Retina (tissue), 1 donor: ENCODE results near the gene PLEK.
"Not testable (repeated sequence)": the region's sequence is repeated elsewhere in the genome, so short reads cannot be mapped to it uniquely, and the experiment has no call there.

Experiments
- DNase-seq: peaks from one replicate; pipeline ENCODE4 v3.0.0-alpha.2; 2016

The PLEK gene

GRCh38 chr2:68386365-68386764, 21.3 kb downstream of the PLEK start:
- DNase-seq: no peak

DNA sequence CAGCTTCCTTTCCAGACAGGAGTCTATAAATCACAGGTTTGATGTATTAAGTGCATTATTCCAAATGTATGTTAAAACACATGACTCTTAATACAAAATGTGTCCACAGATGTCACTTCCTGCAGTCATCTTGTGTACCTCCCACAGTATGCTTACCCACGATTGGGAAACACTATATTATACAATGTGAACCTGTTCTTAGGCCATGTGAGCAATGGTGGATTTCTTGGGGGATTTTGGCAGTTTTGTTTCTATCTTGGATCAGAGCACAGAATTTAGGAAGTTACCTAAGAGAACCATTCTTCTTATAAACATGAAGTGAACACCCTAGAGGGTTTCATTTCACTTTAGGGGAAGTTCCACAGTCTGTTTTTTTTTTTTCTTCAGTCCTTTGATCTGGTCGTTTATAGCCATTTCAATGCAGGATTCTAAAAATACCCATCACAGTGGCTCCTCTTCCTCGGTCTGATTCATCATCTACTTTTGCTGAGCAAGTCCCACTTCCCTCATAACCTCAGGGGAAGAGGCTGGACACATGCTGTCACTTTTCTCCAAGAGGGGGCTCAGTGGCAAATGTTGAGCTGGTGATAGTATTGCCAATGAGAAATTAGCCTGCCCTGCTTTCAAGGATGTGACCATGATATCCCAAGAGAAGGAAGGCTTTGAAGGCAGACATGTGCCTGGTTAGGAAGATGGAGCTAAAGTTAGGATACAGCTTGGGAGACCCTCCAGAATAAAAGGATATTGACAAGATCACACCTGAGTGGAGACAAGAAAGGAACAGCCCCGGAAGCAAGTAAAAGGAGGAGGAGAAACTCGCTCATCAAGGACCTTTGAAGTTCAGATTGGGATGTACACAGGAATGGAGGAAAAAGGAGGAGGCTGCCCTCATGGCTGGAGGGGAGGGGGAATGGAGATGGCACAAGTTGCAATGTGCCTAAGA, 22.6 kb downstream of the PLEK start:
- DNase-seq: no peak

DNA sequence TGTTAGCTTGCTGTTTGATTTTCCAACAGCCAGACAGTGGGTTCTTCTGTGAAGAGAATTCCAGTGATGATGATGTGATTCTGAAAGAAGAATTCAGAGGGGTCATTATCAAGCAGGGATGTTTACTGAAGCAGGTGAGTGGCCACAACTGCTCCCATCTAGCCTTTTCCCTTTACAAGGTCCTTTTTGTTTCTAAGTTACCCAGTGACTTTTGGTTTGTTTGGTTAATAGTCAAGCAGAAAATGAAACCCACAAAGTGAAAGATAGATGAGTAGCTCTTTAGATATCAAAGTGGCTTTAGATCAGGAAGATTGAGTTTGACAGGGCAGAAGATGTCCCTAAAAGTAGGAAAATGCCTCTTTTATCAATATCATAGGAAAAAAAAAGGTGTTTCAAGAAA, 23.3 kb downstream of the PLEK start:
- no peak for DNase-seq

GRCh38 chr2:68388772-68389171, 23.7 kb downstream of the PLEK start:
- DNase-seq: no peak

- DNase-seq: no peak
Measured at GRCh38 chr2:68390114-68390513, 25.0 kb downstream of the PLEK start.

DNA sequence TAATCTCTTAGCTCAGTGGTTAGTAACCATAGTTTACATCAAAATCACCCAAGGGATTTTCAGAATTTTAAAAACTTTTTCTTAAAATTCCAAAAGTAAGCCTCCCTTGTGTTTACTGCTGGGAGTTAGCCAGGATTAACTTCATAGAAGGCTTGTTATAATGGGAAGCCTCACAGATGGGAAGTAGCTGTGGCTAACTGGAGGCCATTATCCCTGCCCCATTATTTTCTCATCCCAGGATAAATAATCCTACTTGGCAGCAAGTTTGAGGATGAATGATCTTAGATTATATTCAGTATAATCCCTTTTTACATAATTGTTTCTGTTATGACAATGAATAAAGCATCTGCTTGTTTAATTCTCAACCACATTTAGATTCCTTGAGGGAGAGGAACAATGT, 25.5 kb downstream of the PLEK start:
- DNase-seq: no peak

DNA sequence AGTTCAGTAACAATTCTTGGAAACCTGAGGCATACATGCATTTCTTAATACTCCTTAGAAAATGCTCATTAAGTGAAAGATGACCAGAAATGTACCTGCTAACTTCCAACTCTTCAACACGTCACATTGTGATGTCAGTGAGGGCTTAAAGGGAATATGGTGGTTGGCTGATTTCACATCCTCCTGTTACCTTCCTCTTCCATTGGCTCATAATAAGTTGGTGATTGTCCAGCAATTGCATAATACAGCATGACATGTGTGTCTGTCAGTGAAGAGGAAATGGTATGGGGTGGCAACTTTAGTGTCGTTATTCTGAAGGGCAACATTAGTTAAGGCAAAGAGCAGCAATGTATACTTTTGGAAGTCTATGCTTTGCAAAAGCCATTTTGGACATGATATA, 26.0 kb downstream of the PLEK start:
- no peak for DNase-seq

- no peak for DNase-seq
Measured at GRCh38 chr2:68391869-68392268, 26.8 kb downstream of the PLEK start.

GRCh38 chr2:68396093-68396492, 31.0 kb downstream of the PLEK start:
- DNase-seq: no peak

- DNase-seq: not testable (repeated sequence)
Measured at GRCh38 chr2:68397704-68398263, 32.7 kb downstream of the PLEK start.

DNA sequence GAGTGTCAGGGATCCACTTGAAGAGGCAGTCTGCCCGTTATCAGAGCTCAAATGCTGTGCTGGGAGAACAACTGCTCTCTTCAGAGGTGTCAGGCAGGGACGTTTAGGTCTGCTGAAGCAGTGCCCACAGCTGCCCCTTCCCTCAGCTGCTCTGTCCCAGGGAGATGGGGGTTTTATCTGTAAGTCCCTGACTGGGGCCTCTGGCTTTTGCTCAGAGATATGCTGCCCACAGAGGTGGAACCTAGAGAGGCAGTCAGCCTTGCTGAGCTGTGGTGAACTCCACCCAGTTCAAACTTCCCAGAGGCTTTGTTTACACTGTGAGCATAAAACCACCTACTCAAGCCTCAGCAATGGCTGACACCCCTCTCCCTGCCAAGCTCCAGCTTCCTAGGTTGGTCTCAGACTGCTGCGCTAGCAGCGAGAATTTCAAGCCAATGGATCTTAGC, 38.1 kb downstream of the PLEK start:
- no peak for DNase-seq

- no peak for DNase-seq
Measured at GRCh38 chr2:68404164-68404563, 39.1 kb downstream of the PLEK start.

- DNase-seq: no peak
Measured at GRCh38 chr2:68404893-68405799, 40.1 kb downstream of the PLEK start.

DNA sequence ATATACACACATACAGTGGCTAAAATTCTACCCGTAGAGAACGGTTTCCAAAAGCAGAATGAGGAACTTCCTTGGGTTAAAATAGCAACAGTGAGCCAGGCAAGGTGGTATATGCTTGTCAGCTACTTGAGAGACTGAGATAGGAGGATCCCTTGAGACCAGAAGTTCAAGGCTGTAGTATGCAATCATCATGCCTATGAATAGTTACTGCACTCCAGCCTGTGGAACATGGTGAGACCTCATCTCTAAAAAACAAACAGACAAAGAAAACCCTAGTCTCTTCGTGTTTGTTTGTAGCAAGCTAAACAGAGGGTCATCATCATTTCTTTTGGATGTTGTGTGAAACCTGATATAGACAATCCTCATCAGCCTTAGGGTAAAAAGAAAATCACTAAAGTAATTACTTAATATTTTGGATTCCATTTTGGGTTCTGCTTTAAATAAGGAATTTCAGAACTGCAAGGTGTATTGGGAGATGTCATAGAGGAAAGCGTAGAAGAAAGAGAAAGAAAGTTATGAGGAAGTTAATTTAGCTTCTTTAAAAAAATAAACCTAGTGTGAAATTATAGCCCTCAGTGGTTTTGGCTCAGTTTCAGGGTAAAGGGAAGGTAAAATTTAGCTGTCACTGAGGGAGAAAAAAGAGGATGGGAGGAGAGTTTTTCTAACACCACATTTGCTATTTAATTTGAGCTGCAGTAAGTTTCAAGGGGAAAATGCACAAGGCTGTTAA, 46.5 kb downstream of the PLEK start:
- DNase-seq: no peak

GRCh38 chr2:68412127-68412819, 47.2 kb downstream of the PLEK start:
- no peak for DNase-seq

DNA sequence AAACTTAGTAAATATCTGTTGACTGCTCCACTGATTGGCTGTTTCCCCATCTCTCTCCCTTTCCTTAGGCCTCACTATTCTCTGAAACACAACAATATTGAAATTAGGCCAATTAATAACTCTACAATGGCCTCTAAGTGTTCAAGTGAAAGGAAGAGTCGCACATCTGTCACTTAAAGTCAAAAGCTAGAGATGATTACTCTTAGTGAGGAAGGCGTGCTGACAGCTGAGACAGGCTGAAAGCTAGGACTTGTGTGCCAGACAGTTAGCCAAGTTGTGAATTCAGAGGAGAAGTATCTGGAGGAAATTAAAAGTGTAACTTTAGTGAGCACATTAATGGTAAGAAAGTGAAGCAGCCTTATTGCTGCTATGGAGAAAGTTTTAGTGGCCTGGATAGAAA, 48.4 kb downstream of the PLEK start:
- DNase-seq: no peak

DNA sequence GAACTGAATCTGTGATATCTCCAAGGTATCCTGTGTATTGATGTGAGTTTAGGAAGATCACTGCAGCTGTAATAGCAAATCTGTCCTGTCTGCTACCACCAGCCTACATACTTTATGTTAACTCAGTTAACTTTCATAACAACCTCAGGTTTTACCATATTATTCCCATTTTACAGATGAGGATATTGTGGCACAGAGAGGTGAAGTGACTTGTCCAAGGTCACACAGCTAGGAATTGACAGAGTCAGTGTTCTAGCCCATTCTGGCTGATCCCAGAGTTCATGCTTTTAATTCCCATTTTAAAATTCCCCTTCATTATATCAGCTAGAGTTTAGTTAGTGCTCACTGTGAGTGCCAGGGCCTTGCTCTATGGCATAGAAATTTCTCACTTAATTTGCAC, 49.4 kb downstream of the PLEK start:
- no peak for DNase-seq

DNA sequence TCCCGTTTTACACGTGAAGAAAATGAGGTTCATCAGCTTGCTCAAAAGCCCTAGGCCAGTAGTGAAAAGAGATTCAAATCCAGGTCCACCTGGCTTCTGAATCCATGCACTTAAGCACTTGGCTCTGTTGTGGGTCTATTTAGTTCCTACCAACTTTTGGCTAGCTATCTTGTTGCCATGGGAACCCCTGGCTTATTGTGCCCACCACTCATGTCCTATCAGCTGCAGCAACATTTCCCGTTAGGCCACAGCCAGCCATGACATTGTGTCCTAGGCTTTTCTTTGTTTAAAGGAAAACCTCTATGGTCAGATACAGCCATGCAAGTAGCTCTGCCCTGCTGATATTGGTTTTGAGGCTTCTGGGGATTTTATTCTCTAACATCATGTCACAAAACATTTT, 49.8 kb downstream of the PLEK start:
- DNase-seq: no peak

DNA sequence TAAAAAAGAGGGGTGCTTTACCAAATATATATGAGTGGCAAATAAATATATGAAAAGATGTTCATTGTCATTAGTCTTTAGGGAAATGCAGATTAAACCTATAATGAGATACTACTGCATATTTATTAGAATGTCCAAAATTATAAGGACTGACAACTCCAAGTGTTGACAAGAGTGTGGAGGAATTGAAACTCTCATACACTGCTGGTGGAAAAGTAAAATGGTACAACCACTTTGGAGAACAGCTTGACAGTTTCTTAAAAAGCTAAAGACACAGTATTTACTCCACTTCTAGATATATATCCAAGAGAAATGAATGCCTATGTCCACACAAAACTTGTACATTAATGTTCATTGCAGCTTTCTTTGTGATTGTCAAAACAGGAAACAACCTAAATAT, 50.4 kb downstream of the PLEK start:
- DNase-seq: no peak

DNA sequence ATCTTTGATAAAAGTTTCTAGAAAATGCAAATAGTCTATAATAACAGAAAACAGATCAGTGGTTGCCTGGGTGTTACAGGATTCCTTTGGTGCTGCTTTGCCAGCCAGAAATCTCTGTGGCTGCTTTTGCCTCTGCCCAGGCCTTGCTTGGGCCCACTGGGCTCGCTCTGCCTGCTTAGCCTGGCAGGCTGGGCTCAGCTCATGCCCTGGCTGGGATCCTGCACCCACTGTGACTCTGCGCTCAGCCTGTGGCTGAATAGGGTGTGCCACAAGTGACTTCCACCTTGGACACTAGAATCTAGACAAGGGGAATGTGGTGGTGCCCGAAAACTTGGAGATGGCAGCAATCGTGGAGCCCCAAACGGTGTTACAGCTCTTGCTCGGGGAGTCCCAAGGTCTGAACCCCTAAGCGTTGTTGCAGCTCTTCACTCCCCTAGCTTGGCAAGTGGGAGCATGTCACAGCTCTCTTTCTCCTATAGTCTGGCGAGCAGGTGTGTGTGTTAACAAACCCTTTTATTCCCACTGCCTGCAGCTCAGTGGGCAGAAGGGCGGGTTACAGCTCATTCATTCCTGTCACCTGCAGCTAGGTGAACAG, 51.1 kb downstream of the PLEK start:
- no peak for DNase-seq

DNA sequence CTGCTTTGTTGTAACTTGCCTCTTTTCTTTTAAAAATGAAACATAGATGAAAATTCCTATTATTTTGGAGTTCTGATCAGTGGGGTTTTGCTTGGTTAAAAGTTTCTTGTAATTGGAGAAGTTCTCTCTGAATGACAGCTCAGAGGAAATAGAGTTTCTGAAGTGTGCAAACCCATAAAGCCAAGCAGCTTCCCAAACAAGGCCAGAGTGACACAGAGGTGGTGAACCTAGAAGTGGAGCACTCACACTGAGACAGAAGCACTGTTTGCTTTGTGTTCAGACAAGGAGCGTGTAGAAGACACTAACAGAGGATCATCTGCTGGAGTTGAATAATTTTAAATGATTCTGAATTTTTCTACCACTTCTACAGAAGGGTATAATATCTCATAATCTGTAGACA, 52.8 kb downstream of the PLEK start:
- DNase-seq: no peak

DNA sequence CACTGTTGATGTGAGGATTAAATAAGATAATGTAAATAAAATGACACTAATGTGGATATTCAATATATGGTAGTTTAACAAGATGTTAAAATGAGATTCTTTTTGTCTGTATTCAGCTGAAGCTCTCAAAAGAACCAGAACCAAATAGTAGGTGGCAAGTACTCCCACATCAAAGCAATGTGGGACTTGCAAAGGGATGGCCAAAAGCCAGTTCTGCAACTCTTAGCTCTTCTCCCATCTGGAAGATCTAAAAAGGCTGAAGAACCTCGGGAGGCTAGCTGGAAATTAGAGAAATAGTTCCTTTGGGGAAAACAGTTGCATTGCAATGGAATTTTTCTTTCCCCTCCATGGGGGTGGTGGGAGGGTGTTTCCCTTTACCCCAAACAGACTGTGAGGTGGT, 53.3 kb downstream of the PLEK start:
- DNase-seq: no peak
